Loucy (cell line): ENCODE measurements around the gene ROR1.

Experiments used
- CTCF ChIP-seq: fragments of 200-600 bp; sonication (generic); conservative IDR thresholded peaks from 2 replicates; pipeline ENCODE4 v1.5.1; 2014; ENCODE audit warnings: mild to moderate bottlenecking, antibody characterized with exemption, low read length
- EZH2phosphoT487 ChIP-seq: fragments of 200-600 bp; IDR thresholded peaks from 2 replicates; pipeline ENCODE4 v1.6.1; 2018; ENCODE audit warnings: antibody characterized with exemption, mild to moderate bottlenecking, moderate library complexity, borderline replicate concordance

DNA sequence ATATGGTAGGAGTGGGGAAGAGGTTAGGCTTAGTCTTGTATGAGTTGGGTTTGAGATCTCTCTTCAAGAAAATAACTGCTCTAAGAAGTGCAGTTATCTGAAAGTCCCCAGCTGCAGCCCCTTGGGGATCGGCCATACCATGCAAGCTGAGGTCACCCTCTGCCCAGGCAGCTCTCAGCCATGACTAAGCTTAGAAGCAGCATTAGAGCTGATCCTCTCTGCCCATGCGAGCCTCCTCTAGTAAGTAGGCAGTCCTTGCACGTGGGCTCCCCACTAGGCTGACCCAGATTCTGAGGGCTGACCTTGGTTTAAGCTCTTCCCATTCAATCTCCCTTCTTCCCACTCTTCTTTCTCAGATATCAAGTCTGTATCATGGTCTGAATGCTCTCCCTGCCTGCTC is 308.6 kb downstream of the ROR1 start:
- no peak for TF ChIP-seq CTCF
- no peak for TF ChIP-seq EZH2phosphoT487
